Measurements from ENCODE around the gene COL4A1. TPM values are rescaled to one million over a fixed set of nuclear protein-coding genes. Genes with fewer than 3 reads are reported as not detected.

COL4A1 gene
- total and polyA plus RNA-seq, 4 donors: 73.3 to 910 (median 472) TPM

- 59 to 71% methylated on average over 3 of the region's 3 CpGs for WGBS, 2 donors
- Histone ChIP-seq H3K27me3 (ENCODE audit: control insufficient read depth in 1 of 2, insufficient read depth in 2 of 2, low read length in 1 of 2) (no peaks in the 10 kb centered on the region), H3K27ac (ENCODE audit: low read depth in 1 of 2, low read length in 2 of 2) (no peak overlapping the region), H3K9me3 (ENCODE audit: control insufficient read depth, low read length) (no peaks in the 10 kb centered on the region), H3K4me1 (ENCODE audit: control insufficient read depth in 1 of 2, insufficient read depth in 2 of 2, low read length in 2 of 2) (no peaks in the 10 kb centered on the region), H3K36me3 (ENCODE audit: control insufficient read depth in 1 of 2, insufficient read depth in 2 of 2, low read length in 1 of 2) (peaks cover 5 to 10% of the 10 kb centered on the region in 2 donors), H3K4me3 (ENCODE audit: low read length in 2 of 2) (no peak overlapping the region)
- ATAC-seq (ENCODE audit: low FRiP score) (no peak), DNase-seq (no peak)
- intact Hi-C loops (cut with DNase I): no loop called here
These were observed 109.9 kb downstream of the COL4A1 start for GRCh38 chr13:110197026-110197425.

DNA sequence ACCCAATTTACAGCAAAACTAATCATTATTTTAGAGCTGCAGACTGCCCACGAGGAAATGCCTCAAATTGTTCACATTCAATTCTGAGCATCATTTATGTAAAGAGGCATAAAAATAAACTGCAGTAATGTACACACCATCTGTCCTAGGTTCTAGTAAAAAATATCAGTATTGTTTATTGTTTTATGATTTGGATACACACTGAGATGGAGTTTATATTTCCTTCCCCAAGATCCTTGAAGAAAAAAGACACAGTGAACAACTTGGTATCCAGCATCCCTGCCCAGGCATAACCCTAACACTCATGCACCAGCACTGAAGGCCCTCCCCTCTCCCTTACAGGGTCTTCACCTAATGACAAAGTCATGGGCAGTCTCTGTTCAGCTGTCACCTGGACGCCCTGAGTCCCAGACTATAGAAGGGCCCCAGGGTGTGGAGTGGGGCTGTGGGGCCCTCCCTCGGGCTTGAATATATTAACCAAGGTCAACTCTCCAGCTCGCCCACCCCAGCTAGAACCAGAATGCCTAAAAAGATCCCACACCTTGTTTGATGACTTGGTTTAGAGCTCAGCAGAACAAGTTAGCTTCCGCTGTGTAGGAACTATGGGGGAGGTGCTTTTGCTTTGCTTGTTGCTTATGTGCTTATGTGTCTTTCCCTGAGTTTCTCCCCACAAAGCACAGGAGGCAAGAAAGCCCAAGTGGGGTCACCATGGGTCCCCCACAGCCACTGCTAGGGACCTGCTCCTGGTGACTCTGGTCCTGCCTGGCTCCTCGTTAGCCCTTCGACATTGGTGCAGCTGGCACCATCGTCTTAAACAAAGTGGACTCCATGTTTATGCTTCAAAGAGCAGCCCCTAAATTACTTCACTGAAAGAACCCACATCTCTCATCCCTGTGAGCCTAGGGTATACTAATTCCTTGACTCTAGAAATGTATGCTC, 111.1 kb downstream of the COL4A1 start:
- Histone ChIP-seq H3K4me1 (ENCODE audit: control insufficient read depth in 1 of 2, insufficient read depth in 2 of 2, low read length in 2 of 2) (no peaks in the 10 kb centered on the region), H3K36me3 (ENCODE audit: control insufficient read depth in 1 of 2, insufficient read depth in 2 of 2, low read length in 1 of 2) (peaks cover 7 to 10% of the 10 kb centered on the region in 2 donors), H3K4me3 (ENCODE audit: low read length in 2 of 2) (no peak overlapping the region), H3K27me3 (ENCODE audit: control insufficient read depth in 1 of 2, insufficient read depth in 2 of 2, low read length in 1 of 2) (no peaks in the 10 kb centered on the region), H3K9me3 (ENCODE audit: control insufficient read depth, low read length) (no peaks in the 10 kb centered on the region), H3K27ac (ENCODE audit: low read depth in 1 of 2, low read length in 2 of 2) (no peak overlapping the region)
- intact Hi-C loops (cut with DNase I): no loop called here
- 66 to 76% methylated on average over 8 of the region's 8 CpGs for WGBS, 2 donors
- ATAC-seq (ENCODE audit: low FRiP score): no peak
- no peak for DNase-seq

DNA sequence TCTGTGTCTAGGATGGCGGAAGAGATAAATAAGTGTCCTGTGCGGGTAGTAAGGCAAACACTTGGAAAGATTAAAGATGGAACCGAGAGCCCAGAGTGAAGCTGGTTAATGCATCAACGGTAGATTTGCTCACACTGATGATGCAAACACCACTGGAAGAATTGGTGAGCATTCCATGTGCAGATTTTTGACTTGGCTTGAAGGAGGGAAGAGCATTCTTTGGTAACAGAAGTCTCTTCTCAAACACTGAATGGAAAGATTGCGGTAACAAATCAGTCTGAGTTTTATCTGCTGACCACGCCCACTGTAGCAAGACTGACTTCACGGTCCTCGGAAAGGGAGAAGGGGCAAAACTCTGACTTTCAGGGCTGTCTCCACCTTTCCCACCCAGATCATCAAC, 112.5 kb downstream of the COL4A1 start:
- Histone ChIP-seq H3K9me3 (ENCODE audit: control insufficient read depth, low read length) (no peaks in the 10 kb centered on the region), H3K36me3 (ENCODE audit: control insufficient read depth in 1 of 2, insufficient read depth in 2 of 2, low read length in 1 of 2) (peaks cover 7 to 8% of the 10 kb centered on the region in 2 donors), H3K27ac (ENCODE audit: low read depth in 1 of 2, low read length in 2 of 2) (no peak overlapping the region), H3K27me3 (ENCODE audit: control insufficient read depth in 1 of 2, insufficient read depth in 2 of 2, low read length in 1 of 2) (no peaks in the 10 kb centered on the region), H3K4me3 (ENCODE audit: low read length in 2 of 2) (no peak overlapping the region), H3K4me1 (ENCODE audit: control insufficient read depth in 1 of 2, insufficient read depth in 2 of 2, low read length in 2 of 2) (no peaks in the 10 kb centered on the region)
- no peak for DNase-seq
- ATAC-seq (ENCODE audit: low FRiP score): no peak
- intact Hi-C loops (cut with DNase I): no loop called here
- 77% methylated on average over 8 of the region's 8 CpGs for whole genome bisulfite sequencing, 2 donors

DNA sequence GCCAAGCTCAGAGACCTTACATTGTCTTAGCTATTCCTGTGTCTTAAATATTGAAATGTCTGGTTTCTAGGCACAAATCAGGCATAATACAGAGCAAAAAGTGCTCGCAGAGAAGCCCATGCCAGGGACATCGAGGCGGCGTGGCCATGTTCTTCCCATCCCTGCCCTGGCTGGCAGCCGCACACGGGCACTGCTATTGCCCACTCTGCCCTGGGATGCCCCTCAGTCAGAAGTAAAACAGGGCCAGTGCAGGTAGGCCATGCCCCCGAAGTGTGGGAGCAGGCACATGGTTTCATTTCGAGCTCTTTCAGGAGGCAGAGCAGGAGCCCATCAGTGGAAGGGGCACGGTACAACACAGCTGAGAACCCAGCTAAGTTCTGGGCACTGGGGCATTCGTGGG, 113.5 kb downstream of the COL4A1 start:
- Histone ChIP-seq H3K4me1 (ENCODE audit: control insufficient read depth in 1 of 2, insufficient read depth in 2 of 2, low read length in 2 of 2) (no peaks in the 10 kb centered on the region), H3K9me3 (ENCODE audit: control insufficient read depth, low read length) (no peaks in the 10 kb centered on the region), H3K36me3 (ENCODE audit: control insufficient read depth in 1 of 2, insufficient read depth in 2 of 2, low read length in 1 of 2) (peaks cover 7 to 8% of the 10 kb centered on the region in 2 donors), H3K27me3 (ENCODE audit: control insufficient read depth in 1 of 2, insufficient read depth in 2 of 2, low read length in 1 of 2) (no peaks in the 10 kb centered on the region), H3K4me3 (ENCODE audit: low read length in 2 of 2) (no peak overlapping the region), H3K27ac (ENCODE audit: low read depth in 1 of 2, low read length in 2 of 2) (no peak overlapping the region)
- intact Hi-C loops (cut with DNase I): no loop called here
- DNase-seq (no peak), ATAC-seq (ENCODE audit: low FRiP score) (peak; percentile 22)
- WGBS, 2 donors: 78 to 85% methylated on average over 10 of the region's 10 CpGs

DNA sequence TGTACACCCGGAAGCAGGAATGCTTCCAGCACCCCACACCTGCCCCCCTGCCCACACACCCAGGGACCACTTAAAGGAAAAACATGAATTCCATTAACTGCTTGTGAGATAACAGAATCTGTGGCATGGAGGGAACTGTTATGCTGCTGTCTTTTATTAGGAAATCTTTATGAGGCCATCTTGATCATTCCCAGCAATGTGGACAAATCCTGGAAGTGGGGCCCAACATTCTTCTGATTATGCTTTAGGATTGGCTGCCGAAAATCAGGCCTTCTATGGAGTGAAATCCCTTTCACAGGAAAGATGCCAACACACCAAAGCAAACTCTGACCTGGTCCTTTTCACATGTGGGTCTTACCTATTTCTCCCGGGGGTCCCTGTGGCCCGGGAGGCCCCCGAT, 114.5 kb downstream of the COL4A1 start:
- ATAC-seq (ENCODE audit: low FRiP score) (no peak), DNase-seq (no peak)
- no peaks in the 10 kb centered on the region for H3K27me3 ChIP-seq (ENCODE audit: control insufficient read depth in 1 of 2, insufficient read depth in 2 of 2, low read length in 1 of 2)
- WGBS, 2 donors: 79 to 80% methylated on average over 5 of the region's 5 CpGs
- peaks cover 5 to 8% of the 10 kb centered on the region in 2 donors for H3K36me3 ChIP-seq (ENCODE audit: control insufficient read depth in 1 of 2, insufficient read depth in 2 of 2, low read length in 1 of 2)
- H3K4me1 ChIP-seq (ENCODE audit: control insufficient read depth in 1 of 2, insufficient read depth in 2 of 2, low read length in 2 of 2): no peaks in the 10 kb centered on the region
- no peak overlapping the region for H3K27ac ChIP-seq (ENCODE audit: low read depth in 1 of 2, low read length in 2 of 2)
- H3K9me3 ChIP-seq (ENCODE audit: control insufficient read depth, low read length): no peaks in the 10 kb centered on the region
- H3K4me3 ChIP-seq (ENCODE audit: low read length in 2 of 2): no peak overlapping the region
- intact Hi-C loops (cut with DNase I): no loop called here

DNA sequence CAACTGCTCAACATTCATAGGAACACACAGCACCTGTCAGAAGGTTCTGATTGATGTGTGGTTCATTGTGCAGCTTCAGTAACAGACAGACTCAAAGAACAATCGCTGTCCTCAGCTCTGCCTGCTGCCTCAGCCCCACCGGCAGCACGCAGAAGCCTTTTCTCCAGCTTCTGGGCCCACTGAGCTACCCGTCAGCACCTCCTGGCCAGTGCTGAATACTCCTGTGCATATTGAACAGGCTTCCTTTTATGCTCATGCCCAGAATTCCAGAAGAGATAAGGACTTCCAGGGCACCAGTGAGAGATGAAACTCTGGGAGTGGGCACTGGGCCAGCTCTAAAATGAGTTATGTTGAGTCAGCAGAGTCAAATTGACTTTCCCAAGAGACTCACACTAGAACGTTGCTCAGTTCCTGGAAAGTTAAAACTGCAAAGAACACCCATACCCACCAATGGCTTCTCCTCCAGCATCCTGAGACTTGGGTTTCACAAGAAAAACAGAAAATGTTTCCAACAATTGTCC, 119.3 kb downstream of the COL4A1 start:
- peak in 1 of 2 donors; percentile 64 for DNase-seq
- peaks cover 2 to 24% of the 10 kb centered on the region in 2 donors for H3K36me3 ChIP-seq (ENCODE audit: control insufficient read depth in 1 of 2, insufficient read depth in 2 of 2, low read length in 1 of 2)
- intact Hi-C loops (cut with DNase I): no loop called here
- H3K9me3 ChIP-seq (ENCODE audit: control insufficient read depth, low read length): no peaks in the 10 kb centered on the region
- no peak overlapping the region for H3K27ac ChIP-seq (ENCODE audit: low read depth in 1 of 2, low read length in 2 of 2)
- H3K4me1 ChIP-seq (ENCODE audit: control insufficient read depth in 1 of 2, insufficient read depth in 2 of 2, low read length in 2 of 2): no peaks in the 10 kb centered on the region
- no peak for ATAC-seq (ENCODE audit: low FRiP score)
- no peaks in the 10 kb centered on the region for H3K27me3 ChIP-seq (ENCODE audit: control insufficient read depth in 1 of 2, insufficient read depth in 2 of 2, low read length in 1 of 2)
- WGBS, 2 donors: 13 to 23% methylated on average over 5 of the region's 5 CpGs
- H3K4me3 ChIP-seq (ENCODE audit: low read length in 2 of 2): no peak overlapping the region

DNA sequence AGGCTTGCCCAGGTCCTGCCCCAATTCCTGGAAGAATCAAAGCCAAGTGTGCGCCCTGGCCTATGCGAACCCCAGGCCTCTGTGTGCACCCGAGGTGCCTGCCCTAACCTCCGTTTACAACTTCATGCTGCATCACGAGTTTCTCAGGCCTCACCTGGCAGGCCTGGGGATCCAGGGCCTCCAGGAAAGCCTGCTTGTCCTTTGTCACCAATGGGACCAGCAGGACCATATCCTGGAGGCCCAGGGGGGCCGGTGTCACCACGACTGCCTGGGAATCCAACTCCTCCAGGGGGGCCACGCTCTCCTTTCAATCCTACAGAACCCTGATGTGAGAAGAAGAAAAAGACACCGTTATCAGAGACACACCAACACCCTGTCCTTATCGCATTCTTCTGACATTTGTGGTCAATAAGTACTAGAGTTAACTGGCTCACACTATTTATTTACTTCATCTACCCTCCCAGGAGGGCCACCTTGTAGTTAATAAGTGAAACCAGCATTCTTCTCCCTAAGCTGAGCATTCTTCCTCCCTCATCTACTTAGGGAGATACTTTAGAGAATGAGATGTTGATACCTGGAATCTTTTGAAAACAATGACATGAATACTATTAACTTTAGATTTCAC, 120.6 kb downstream of the COL4A1 start:
- H3K4me3 ChIP-seq (ENCODE audit: low read length in 2 of 2): no peak overlapping the region
- ATAC-seq (ENCODE audit: low FRiP score) (no peak), DNase-seq (no peak)
- no peak overlapping the region for H3K27ac ChIP-seq (ENCODE audit: low read depth in 1 of 2, low read length in 2 of 2)
- WGBS, 2 donors: 87 to 89% methylated on average over 10 of the region's 10 CpGs
- H3K4me1 ChIP-seq (ENCODE audit: control insufficient read depth in 1 of 2, insufficient read depth in 2 of 2, low read length in 2 of 2): no peaks in the 10 kb centered on the region
- H3K36me3 ChIP-seq (ENCODE audit: control insufficient read depth in 1 of 2, insufficient read depth in 2 of 2, low read length in 1 of 2): peaks cover 5 to 27% of the 10 kb centered on the region in 2 donors
- H3K27me3 ChIP-seq (ENCODE audit: control insufficient read depth in 1 of 2, insufficient read depth in 2 of 2, low read length in 1 of 2): no peaks in the 10 kb centered on the region
- no peaks in the 10 kb centered on the region for H3K9me3 ChIP-seq (ENCODE audit: control insufficient read depth, low read length)
- intact Hi-C loops (cut with DNase I): no loop called here

DNA sequence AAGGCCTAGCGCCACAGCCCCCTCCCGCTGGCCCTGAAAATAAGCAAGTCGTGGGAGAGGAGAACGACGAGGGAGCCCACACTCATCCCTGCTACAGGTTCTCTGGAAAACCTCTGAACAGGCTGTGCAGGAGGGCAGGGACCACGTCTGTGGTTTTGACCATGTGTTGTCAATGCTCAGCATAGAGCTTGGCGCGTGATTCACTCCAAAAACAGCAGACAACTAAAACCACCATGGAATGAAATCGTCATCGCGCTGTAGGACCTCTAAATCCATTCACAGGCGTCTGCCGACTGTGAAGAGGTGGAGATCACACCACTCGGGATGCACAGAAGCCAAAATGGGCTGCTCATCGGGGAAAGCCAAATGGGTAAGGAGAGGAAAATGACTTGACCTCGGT, 121.3 kb downstream of the COL4A1 start:
- WGBS, 2 donors: 80 to 82% methylated on average over 16 of the region's 16 CpGs
- Histone ChIP-seq H3K36me3 (ENCODE audit: control insufficient read depth in 1 of 2, insufficient read depth in 2 of 2, low read length in 1 of 2) (peaks cover 5 to 27% of the 10 kb centered on the region in 2 donors), H3K27ac (ENCODE audit: low read depth in 1 of 2, low read length in 2 of 2) (peak overlapping the region in 1 of 2 donors; percentile 10)

More for the DNA sequence above, 121.3 kb downstream of the COL4A1 start:
- Histone ChIP-seq H3K9me3 (ENCODE audit: control insufficient read depth, low read length) (no peaks in the 10 kb centered on the region), H3K4me1 (ENCODE audit: control insufficient read depth in 1 of 2, insufficient read depth in 2 of 2, low read length in 2 of 2) (no peaks in the 10 kb centered on the region), H3K4me3 (ENCODE audit: low read length in 2 of 2) (no peak overlapping the region), H3K27me3 (ENCODE audit: control insufficient read depth in 1 of 2, insufficient read depth in 2 of 2, low read length in 1 of 2) (no peaks in the 10 kb centered on the region)
- DNase-seq: no peak
- intact Hi-C loops (cut with DNase I): no loop called here
- no peak for ATAC-seq (ENCODE audit: low FRiP score)

All from aorta (tissue), 5 donors.